Testis (tissue), 5 donors: ENCODE data around the gene MYF6. TPM values are rescaled to one million over a fixed set of nuclear protein-coding genes. Genes with fewer than 3 reads are reported as not detected.
"Not testable (repeated sequence)": the region's sequence is repeated elsewhere in the genome, so short reads cannot be mapped to it uniquely, and the experiment has no call there.

Source experiments
- DNase-seq: peaks from one replicate; pipeline ENCODE4 v3.0.0-alpha.2; 2019
- H3K27ac ChIP-seq, 2 donors: fragments of 200-600 bp; sonication (generic); one replicate each; pipeline ENCODE4 v1.5.1; 2019
- H3K27me3 ChIP-seq: fragments of 200-600 bp; sonication (generic); one replicate; pipeline ENCODE4 v1.5.1; 2019
- H3K36me3 ChIP-seq: fragments of 200-600 bp; sonication (generic); one replicate; pipeline ENCODE4 v1.5.1; 2017; ENCODE audit warnings: low read depth; ENCODE audit errors: missing control alignments
- H3K4me1 ChIP-seq: fragments of 200-600 bp; sonication (generic); one replicate; pipeline ENCODE4 v1.5.1; 2019
- H3K4me3 ChIP-seq, 2 donors: fragments of 200-600 bp; sonication (generic); one replicate each; pipeline ENCODE4 v1.5.1; 2017 to 2019
- H3K9me3 ChIP-seq: fragments of 200-600 bp; sonication (generic); one replicate; pipeline ENCODE4 v1.5.1; 2017
- CTCF ChIP-seq, 3 experiments: fragments of 450-650 bp in 2 of 3; fragments of 200-600 bp in 1 of 3; sonication (generic) in 1 of 3; IDR thresholded peaks; one replicate each; pipeline ENCODE4 v1.5.1; 2016 to 2019; ENCODE audit warnings: antibody characterized with exemption in 3 of 3, mild to moderate bottlenecking in 2 of 3, moderate library complexity in 1 of 3
- POLR2A ChIP-seq: fragments of 450-650 bp; IDR thresholded peaks from one replicate; pipeline ENCODE4 v1.6.1; 2017; ENCODE audit warnings: antibody characterized with exemption, mild to moderate bottlenecking, moderate library complexity
- WGBS, 2 donors: methylation state at CpG; one replicate each; pipeline ENCODE4 v1.1.5; 2018; 5-methylcytosine and 5-hydroxymethylcytosine counted together
- intact Hi-C: fragments of 100-400 bp; cut with DNase I; formaldehyde crosslinking; loops from one replicate; pipeline ENCODE4 v1.15.1; 2023; ENCODE audit warnings: low total_unique reads
- long read RNA-seq, 2 donors: transcript quantifications; one replicate each; lab custom pipeline, GENCODE V29; 2026
- polyA plus RNA-seq: library from polyadenylated mRNA; stranded (reverse); fragments of 350-450 nt; fragmentation: Illumina TruSeq; extraction: RNeasy Lipid Tissue Mini Kit (QIAGEN cat#74804); gene quantifications from one replicate; pipeline ENCODE4 v1.2.3, GENCODE V29; 2014; ENCODE audit warnings: low read depth, low replicate concordance; ENCODE audit not compliant: insufficient read depth
- total RNA-seq, 2 donors: library from RNA; depleted of rRNA; stranded (reverse); fragments of >200 nt; gene quantifications; one replicate each; pipeline ENCODE4 v1.2.3, GENCODE V29; 2016

Gene MYF6
- total RNA-seq = not detected
- 2.1 TPM for polyA plus RNA-seq
- long read RNA-seq, donor 1 = 0 reads
- long read RNA-seq, donor 2 = 0 reads

- H3K27ac ChIP-seq = no peak within 1 kb of the TSS
- 54 to 57% methylated on average over 4 of the region's 4 CpGs for WGBS, 2 donors
- H3K9me3 ChIP-seq = no peaks in the 10 kb centered on the region
- peak within 1 kb of the TSS in 1 of 2 donors; percentile 25 for H3K4me3 ChIP-seq
- H3K27me3 ChIP-seq = no peaks in the 10 kb centered on the region
- H3K4me1 ChIP-seq = no peaks in the 10 kb centered on the region
- no peak for DNase-seq
- TF ChIP-seq POLR2A = no peak
- no peak for TF ChIP-seq CTCF (IDR thresholded peaks at IDR 0.05)
- intact Hi-C loops = no loop called here
- H3K36me3 ChIP-seq = no peaks in the 10 kb centered on the region
These were observed at the start of gene MYF6 for GRCh38 chr12:80707126-80707829. TSS of gene MYF6 (plus strand) at chr12:80707634. CDS start at chr12:80707720, 86 bp downstream.

- Histone ChIP-seq H3K9me3 (no peaks in the 10 kb centered on the region), H3K4me1 (no peaks in the 10 kb centered on the region), H3K36me3 (no peaks in the 10 kb centered on the region), H3K27ac (no peak overlapping the region), H3K27me3 (no peaks in the 10 kb centered on the region), H3K4me3 (no peak overlapping the region)
- intact Hi-C loops = no loop called here
- DNase-seq = no peak
- no peak for TF ChIP-seq POLR2A
- no peak for TF ChIP-seq CTCF (IDR thresholded peaks at IDR 0.05)
- 78 to 87% methylated on average over 5 of the region's 5 CpGs for WGBS, 2 donors
These were observed 47.8 kb upstream of the MYF6 start for GRCh38 chr12:80659512-80660063.

- H3K27me3 ChIP-seq = no peaks in the 10 kb centered on the region
These were observed 44.8 kb upstream of the MYF6 start for GRCh38 chr12:80662586-80662985.

GRCh38 chr12:80670214-80670613, 37.2 kb upstream of the MYF6 start:
- no peaks in the 10 kb centered on the region for H3K36me3 ChIP-seq
- no peak overlapping the region for H3K4me3 ChIP-seq
- no peaks in the 10 kb centered on the region for H3K27me3 ChIP-seq
- DNase-seq = no peak
- H3K27ac ChIP-seq = no peak overlapping the region
- WGBS, 2 donors = 79 to 80% methylated on average over 5 of the region's 5 CpGs
- H3K4me1 ChIP-seq = no peaks in the 10 kb centered on the region
- intact Hi-C loops = no loop called here
- no peak for TF ChIP-seq POLR2A
- no peak for TF ChIP-seq CTCF (IDR thresholded peaks at IDR 0.05)
- H3K9me3 ChIP-seq = no peaks in the 10 kb centered on the region

More at GRCh38 chr12:80662586-80662985, 44.8 kb upstream of the MYF6 start:
- H3K36me3 ChIP-seq = no peaks in the 10 kb centered on the region
- no peak overlapping the region for H3K4me3 ChIP-seq
- intact Hi-C loops = no loop called here
- H3K9me3 ChIP-seq = no peaks in the 10 kb centered on the region
- TF ChIP-seq POLR2A (no peak), CTCF (IDR thresholded peaks at IDR 0.05) (no peak)
- no peaks in the 10 kb centered on the region for H3K4me1 ChIP-seq
- H3K27ac ChIP-seq = no peak overlapping the region
- no peak for DNase-seq

GRCh38 chr12:80676042-80676636, 31.3 kb upstream of the MYF6 start:
- H3K4me3 ChIP-seq, H3K4me1 ChIP-seq, H3K9me3 ChIP-seq, H3K27me3 ChIP-seq, DNase-seq, H3K36me3 ChIP-seq, intact Hi-C loops, H3K27ac ChIP-seq: not testable (repeated sequence)
- WGBS, 2 donors = 92 to 93% methylated on average over 13 of the region's 13 CpGs
